ENCODE results near the gene TRAPPC8. TPM values are rescaled to one million over a fixed set of nuclear protein-coding genes. Genes with fewer than 3 reads are reported as not detected.
"Not testable (repeated sequence)": the region's sequence is repeated elsewhere in the genome, so short reads cannot be mapped to it uniquely, and the experiment has no call there.

Gene TRAPPC8
- total and polyA plus RNA-seq, 2 experiments from 2014 or later: 27.2 to 66.2 TPM

GRCh38 chr18:31954349-31954748, 11.4 kb upstream of the TRAPPC8 start:
- no peak for DNase-seq (ENCODE audit: low spot score)
- no peak for ATAC-seq
- peaks cover 2% of the 10 kb centered on the region; the same call in 1 of the 2 replicates for H3K9me2 ChIP-seq (ENCODE audit: insufficient read depth)
- no peak overlapping the region for H3K4me3 Mint-ChIP-seq
- no peaks in the 10 kb centered on the region for H3K27me3 ChIP-seq (ENCODE audit: insufficient read depth)
- H3K27me3 Mint-ChIP-seq (ENCODE audit: insufficient read depth, low read depth, poor library complexity): peaks cover 5% of the 10 kb centered on the region
- no peak overlapping the region for H3K4me3 ChIP-seq
- TF ChIP-seq ZNF462 (CRISPR knock-in tag; IDR thresholded peaks at IDR 0.05): no peak
- no peak for TF ChIP-seq POLR2AphosphoS5 (IDR thresholded peaks at IDR 0.05; ENCODE audit: low read depth)
- TF ChIP-seq ZNF114 (CRISPR knock-in tag; IDR thresholded peaks at IDR 0.05): no peak
- TF ChIP-seq NANOG (IDR thresholded peaks at IDR 0.05; ENCODE audit: borderline replicate concordance): no peak
- no peak for TF ChIP-seq ZNF331 (CRISPR knock-in tag; IDR thresholded peaks at IDR 0.05; ENCODE audit: low read depth)
- TF ChIP-seq CREB1 (CRISPR knock-in tag; IDR thresholded peaks at IDR 0.05; ENCODE audit: low read depth): no peak
- no peak for TF ChIP-seq STAT1 (IDR thresholded peaks at IDR 0.05; ENCODE audit: unreplicated experiment)
- no peak for TF ChIP-seq ETS1 (IDR thresholded peaks at IDR 0.05)
- TF ChIP-seq EZH2phosphoT487 (IDR thresholded peaks at IDR 0.05; ENCODE audit: unreplicated experiment): no peak
- no peak for TF ChIP-seq REST (IDR thresholded peaks at IDR 0.05; ENCODE audit: unreplicated experiment)
- H3K36me3 Mint-ChIP-seq (ENCODE audit: low read depth): peaks cover 4% of the 10 kb centered on the region
- H3K27ac ChIP-seq (ENCODE audit: low read depth): no peak overlapping the region
- peak overlapping the region; percentile 81; the same call in 1 of the 2 replicates for H2AFZ ChIP-seq
- H3K9me3 Mint-ChIP-seq: peaks cover 12% of the 10 kb centered on the region
- H3F3A ChIP-seq (replicated peaks; ENCODE audit: low read depth): 0 out of 2 replicates have a peak, but pooled peaks cover 4% of the 10 kb centered on the region
- H3K27ac Mint-ChIP-seq: no peak overlapping the region
- H3K4me1 ChIP-seq (ENCODE audit: insufficient read depth): peaks cover 34% of the 10 kb centered on the region
- no peaks in the 10 kb centered on the region for H3K79me2 ChIP-seq (replicated peaks; ENCODE audit: insufficient read depth)
- H4K20me1 ChIP-seq (replicated peaks; ENCODE audit: insufficient read depth): no peaks in the 10 kb centered on the region
- peaks cover 21% of the 10 kb centered on the region for H3K4me1 Mint-ChIP-seq
- no peaks in the 10 kb centered on the region for H3K36me3 ChIP-seq (ENCODE audit: insufficient read depth)
- H3K4me2 ChIP-seq: peak overlapping the region; percentile 16; the same call in 1 of the 2 replicates

- not testable (repeated sequence) for H3K36me3 Mint-ChIP-seq (ENCODE audit: low read depth); ATAC-seq
Observed at GRCh38 chr18:31953699-31954098, 10.8 kb upstream of the TRAPPC8 start.

More at GRCh38 chr18:31953699-31954098, 10.8 kb upstream of the TRAPPC8 start:
- not testable (repeated sequence) for H3K4me3 ChIP-seq; H3K9me3 Mint-ChIP-seq; H3K4me2 ChIP-seq; H2AFZ ChIP-seq; H3K9me2 ChIP-seq (ENCODE audit: insufficient read depth); H3K27me3 ChIP-seq (ENCODE audit: insufficient read depth); H3K27ac ChIP-seq (ENCODE audit: low read depth); H3K27me3 Mint-ChIP-seq (ENCODE audit: insufficient read depth, low read depth, poor library complexity); H3K36me3 ChIP-seq (ENCODE audit: insufficient read depth); H3K79me2 ChIP-seq (replicated peaks; ENCODE audit: insufficient read depth); H4K20me1 ChIP-seq (replicated peaks; ENCODE audit: insufficient read depth); H3F3A ChIP-seq (replicated peaks; ENCODE audit: low read depth); H3K27ac Mint-ChIP-seq; H3K4me3 Mint-ChIP-seq; DNase-seq (ENCODE audit: low spot score)
- H3K4me1 Mint-ChIP-seq: peaks cover 21% of the 10 kb centered on the region
- peaks cover 34% of the 10 kb centered on the region for H3K4me1 ChIP-seq (ENCODE audit: insufficient read depth)
